CD8-positive, alpha-beta memory T cell (primary cell): Measurements from ENCODE around the gene SPRR2E. TPM values are rescaled to one million over a fixed set of nuclear protein-coding genes. Genes with fewer than 3 reads are reported as not detected.
"Not testable (repeated sequence)": the region's sequence is repeated elsewhere in the genome, so short reads cannot be mapped to it uniquely, and the experiment has no call there.

Experiments
- CTCF ChIA-PET: fragments of 350-600 bp; sonication (Branson Sonifier 250); formaldehyde crosslinking; loops from one replicate; lab custom pipeline; 2021; ENCODE audit warnings: antibody characterized with exemption; lab: Charles Lee
- POLR2A ChIA-PET: fragments of 350-600 bp; sonication (Branson Sonifier 250); formaldehyde crosslinking; loops from one replicate; lab custom pipeline; 2021; ENCODE audit warnings: antibody characterized with exemption; lab: Charles Lee
- DNase-seq, 5 donors: peaks; one replicate each; pipeline versions ENCODE4 v3.0.0 to v3.0.0-alpha.2; 2020 to 2022; ENCODE audit warnings: mixed read lengths in 1 of 5
- H3K27ac ChIP-seq: one replicate; pipeline ENCODE4 v1.7.0; 2013; ENCODE audit warnings: low read depth, mild to moderate bottlenecking, low read length, moderate library complexity
- H3K27me3 ChIP-seq: 2 replicates; pipeline ENCODE4 v1.7.0; 2013; ENCODE audit warnings: low read length, mild to moderate bottlenecking; ENCODE audit not compliant: insufficient read depth, poor library complexity, severe bottlenecking
- H3K36me3 ChIP-seq: 2 replicates; pipeline ENCODE4 v1.7.0; 2013; ENCODE audit warnings: mild to moderate bottlenecking, low read length, moderate library complexity; ENCODE audit not compliant: insufficient read depth
- H3K4me1 ChIP-seq: 2 replicates; pipeline ENCODE4 v1.7.0; 2013; ENCODE audit warnings: mild to moderate bottlenecking, low read length, moderate library complexity; ENCODE audit not compliant: insufficient read depth
- H3K4me3 ChIP-seq: 2 replicates; pipeline ENCODE4 v1.7.0; 2013; ENCODE audit warnings: mild to moderate bottlenecking, low read length
- H3K9me3 ChIP-seq: 2 replicates; pipeline ENCODE4 v1.7.0; 2013; ENCODE audit warnings: mild to moderate bottlenecking, low read length
- H3K27ac Mint-ChIP-seq, 8 donors: one replicate each; pipeline ENCODE4 v1.8.0; 2020 to 2021; ENCODE audit warnings: mixed read lengths in 8 of 8, mild to moderate bottlenecking in 6 of 8, inconsistent platforms in 3 of 8, moderate library complexity in 3 of 8
- H3K27me3 Mint-ChIP-seq, 2 donors: one replicate each; pipeline ENCODE4 v1.8.0; 2020 to 2021; ENCODE audit warnings: mixed read lengths in 2 of 2, mild to moderate bottlenecking in 1 of 2, moderate library complexity in 1 of 2
- H3K36me3 Mint-ChIP-seq, 3 donors: one replicate each; pipeline ENCODE4 v1.8.0; 2020 to 2021; ENCODE audit warnings: mixed read lengths in 3 of 3, inconsistent platforms in 1 of 3, mild to moderate bottlenecking in 1 of 3
- H3K4me1 Mint-ChIP-seq, 3 donors: one replicate each; pipeline ENCODE4 v1.8.0; 2020 to 2021; ENCODE audit warnings: mixed read lengths in 3 of 3, inconsistent platforms in 1 of 3, mild to moderate bottlenecking in 1 of 3
- H3K4me3 Mint-ChIP-seq, 7 donors: one replicate each; pipeline ENCODE4 v1.8.0; 2020 to 2021; ENCODE audit warnings: mixed read lengths in 7 of 7, mild to moderate bottlenecking in 6 of 7, moderate library complexity in 4 of 7, inconsistent platforms in 2 of 7
- H3K9me3 Mint-ChIP-seq, 5 donors: one replicate each; pipeline ENCODE4 v1.8.0; 2020 to 2022; ENCODE audit warnings: mixed read lengths in 5 of 5, mild to moderate bottlenecking in 3 of 5, moderate library complexity in 2 of 5, inconsistent platforms in 1 of 5
- polyA plus RNA-seq: library from polyadenylated mRNA; unstranded; fragments of 300-500 nt; fragmentation: Illumina TruSeq; gene quantifications from one replicate; pipeline ENCODE4 v1.2.3, GENCODE V29; 2021
- total RNA-seq, 2 experiments: library from RNA; stranded (reverse); gene quantifications; one replicate each; pipeline ENCODE4 v1.2.3, GENCODE V29; 2021

Gene SPRR2E
- total RNA-seq (not detected), polyA plus RNA-seq (not detected)

- Mint-ChIP-seq H3K4me1 (no peaks in the 10 kb centered on the region), H3K9me3 (no peaks in the 10 kb centered on the region), H3K27me3 (peaks cover 3 to 24% of the 10 kb centered on the region in 2 donors), H3K4me3 (no peak within 1 kb of the TSS), H3K36me3 (no peaks in the 10 kb centered on the region), H3K27ac (no peak within 1 kb of the TSS)
- CTCF ChIA-PET, result no interaction called here
- H3K4me3 ChIP-seq, result no peak within 1 kb of the TSS
- no peak within 1 kb of the TSS for H3K27ac ChIP-seq
- H3K4me1 ChIP-seq, result no peaks in the 10 kb centered on the region
- no peaks in the 10 kb centered on the region for H3K36me3 ChIP-seq
- H3K9me3 ChIP-seq, result no peaks in the 10 kb centered on the region
- no peak for DNase-seq
- POLR2A ChIA-PET, result no interaction called here
- peaks cover 5% of the 10 kb centered on the region for H3K27me3 ChIP-seq
Measured at GRCh38 chr1:153094426-153094825, at the start of gene SPRR2E. SPRR2E (minus strand) TSS chr1:153094526; CDS start chr1:153093751, 775 bp downstream.

GRCh38 chr1:153141377-153141776 is 47.1 kb upstream of the SPRR2E start:
- H3K27ac ChIP-seq, result no peak overlapping the region
- Mint-ChIP-seq H3K4me1 (no peaks in the 10 kb centered on the region), H3K27me3 (peaks cover 13 to 44% of the 10 kb centered on the region in 2 donors), H3K4me3 (no peak overlapping the region), H3K9me3 (peaks cover 0 to 1% (median 0%) of the 10 kb centered on the region in 5 donors), H3K36me3 (no peaks in the 10 kb centered on the region), H3K27ac (no peak overlapping the region)
- H3K9me3 ChIP-seq, result no peaks in the 10 kb centered on the region
- ChIA-PET CTCF (no interaction called here), POLR2A (no interaction called here)
- no peaks in the 10 kb centered on the region for H3K27me3 ChIP-seq
- no peaks in the 10 kb centered on the region for H3K36me3 ChIP-seq
- no peak overlapping the region for H3K4me3 ChIP-seq
- no peak for DNase-seq
- H3K4me1 ChIP-seq, result no peaks in the 10 kb centered on the region

GRCh38 chr1:153140484-153140883 is 46.2 kb upstream of the SPRR2E start:
- H3K4me1 Mint-ChIP-seq, result no peaks in the 10 kb centered on the region
- no peak overlapping the region for H3K4me3 Mint-ChIP-seq
- Histone ChIP-seq H3K27me3 (no peaks in the 10 kb centered on the region), H3K9me3 (no peaks in the 10 kb centered on the region), H3K4me1 (no peaks in the 10 kb centered on the region), H3K36me3 (no peaks in the 10 kb centered on the region), H3K4me3 (no peak overlapping the region), H3K27ac (no peak overlapping the region)
- DNase-seq, result peak in 1 of 5 donors; percentile 34
- CTCF ChIA-PET, result no interaction called here
- H3K27ac Mint-ChIP-seq, result no peak overlapping the region
- peaks cover 12 to 41% of the 10 kb centered on the region in 2 donors for H3K27me3 Mint-ChIP-seq
- peaks cover 0 to 1% (median 0%) of the 10 kb centered on the region in 5 donors for H3K9me3 Mint-ChIP-seq
- no peaks in the 10 kb centered on the region for H3K36me3 Mint-ChIP-seq
- POLR2A ChIA-PET, result no interaction called here

- POLR2A ChIA-PET, result no interaction called here
- no peak for DNase-seq
- Mint-ChIP-seq H3K4me1 (no peaks in the 10 kb centered on the region), H3K36me3 (peaks cover 0 to 4% (median 0%) of the 10 kb centered on the region in 3 donors), H3K4me3 (no peak overlapping the region), H3K9me3 (peaks cover 0 to 3% (median 1%) of the 10 kb centered on the region in 5 donors), H3K27ac (no peak overlapping the region), H3K27me3 (peaks cover 26 to 68% of the 10 kb centered on the region in 2 donors)
- Histone ChIP-seq H3K4me3 (no peak overlapping the region), H3K36me3 (no peaks in the 10 kb centered on the region), H3K27ac (no peak overlapping the region), H3K27me3 (peaks cover 3% of the 10 kb centered on the region), H3K9me3 (no peaks in the 10 kb centered on the region), H3K4me1 (no peaks in the 10 kb centered on the region)
- CTCF ChIA-PET, result no interaction called here
Measured at GRCh38 chr1:153133743-153134142, 39.4 kb upstream of the SPRR2E start.

- peaks cover 26 to 66% of the 10 kb centered on the region in 2 donors for H3K27me3 Mint-ChIP-seq
Measured at GRCh38 chr1:153133267-153133666, 38.9 kb upstream of the SPRR2E start.

GRCh38 chr1:153128688-153129087 is 34.4 kb upstream of the SPRR2E start:
- H3K4me1 ChIP-seq, H3K4me1 Mint-ChIP-seq, DNase-seq, H3K27me3 ChIP-seq, CTCF ChIA-PET, H3K4me3 Mint-ChIP-seq, H3K36me3 ChIP-seq, H3K36me3 Mint-ChIP-seq, H3K27ac ChIP-seq, H3K9me3 ChIP-seq, H3K4me3 ChIP-seq, POLR2A ChIA-PET, H3K27ac Mint-ChIP-seq: not testable (repeated sequence)
- H3K27me3 Mint-ChIP-seq, result peaks cover 9 to 34% of the 10 kb centered on the region in 2 donors
- H3K9me3 Mint-ChIP-seq, result peaks cover 8 to 16% (median 10%) of the 10 kb centered on the region in 5 donors

More at GRCh38 chr1:153133267-153133666, 38.9 kb upstream of the SPRR2E start:
- Histone ChIP-seq H3K9me3 (no peaks in the 10 kb centered on the region), H3K27ac (no peak overlapping the region), H3K4me1 (no peaks in the 10 kb centered on the region), H3K27me3 (peaks cover 3% of the 10 kb centered on the region), H3K4me3 (no peak overlapping the region), H3K36me3 (no peaks in the 10 kb centered on the region)
- peaks cover 0 to 3% (median 1%) of the 10 kb centered on the region in 5 donors for H3K9me3 Mint-ChIP-seq
- H3K4me1 Mint-ChIP-seq, result no peaks in the 10 kb centered on the region
- peaks cover 0 to 4% (median 0%) of the 10 kb centered on the region in 3 donors for H3K36me3 Mint-ChIP-seq
- CTCF ChIA-PET, result no interaction called here
- H3K27ac Mint-ChIP-seq, result no peak overlapping the region
- no peak for DNase-seq
- no peak overlapping the region for H3K4me3 Mint-ChIP-seq
- POLR2A ChIA-PET, result no interaction called here

- Histone ChIP-seq H3K4me3 (no peak overlapping the region), H3K36me3 (no peaks in the 10 kb centered on the region), H3K4me1 (no peaks in the 10 kb centered on the region), H3K9me3 (no peaks in the 10 kb centered on the region), H3K27ac (no peak overlapping the region), H3K27me3 (no peaks in the 10 kb centered on the region)
- DNase-seq, result no peak
- peaks cover 8 to 16% (median 13%) of the 10 kb centered on the region in 5 donors for H3K9me3 Mint-ChIP-seq
- H3K4me1 Mint-ChIP-seq, result no peaks in the 10 kb centered on the region
- no peak overlapping the region for H3K4me3 Mint-ChIP-seq
- POLR2A ChIA-PET, result no interaction called here
- H3K27me3 Mint-ChIP-seq, result peaks cover 11 to 23% of the 10 kb centered on the region in 2 donors
- CTCF ChIA-PET, result no interaction called here
- H3K36me3 Mint-ChIP-seq, result peaks cover 0 to 4% (median 0%) of the 10 kb centered on the region in 3 donors
- no peak overlapping the region for H3K27ac Mint-ChIP-seq
Measured at GRCh38 chr1:153127296-153127695, 33.0 kb upstream of the SPRR2E start.

GRCh38 chr1:153125536-153125935 is 31.2 kb upstream of the SPRR2E start:
- no peak for DNase-seq
- H3K27me3 Mint-ChIP-seq, result peaks cover 7 to 13% of the 10 kb centered on the region in 2 donors
- Histone ChIP-seq H3K27ac (no peak overlapping the region), H3K9me3 (no peaks in the 10 kb centered on the region), H3K36me3 (no peaks in the 10 kb centered on the region), H3K4me1 (no peaks in the 10 kb centered on the region), H3K27me3 (no peaks in the 10 kb centered on the region), H3K4me3 (no peak overlapping the region)
- H3K36me3 Mint-ChIP-seq, result no peaks in the 10 kb centered on the region
- no peak overlapping the region for H3K27ac Mint-ChIP-seq
- peaks cover 8 to 16% (median 13%) of the 10 kb centered on the region in 5 donors for H3K9me3 Mint-ChIP-seq
- ChIA-PET CTCF (no interaction called here), POLR2A (no interaction called here)
- H3K4me3 Mint-ChIP-seq, result no peak overlapping the region
- no peaks in the 10 kb centered on the region for H3K4me1 Mint-ChIP-seq
